GM18868 (cell line): ENCODE data around the gene POU3F1.
A peak's percentile ranks its signal among the peaks of the same experiment; 100 is the strongest.

ENCODE experiments used
- ATAC-seq: cut with Tn5 transposase; IDR thresholded peaks from one replicate; pipeline ENCODE4 v1.9.1; 2021; ENCODE audit warnings: mild to moderate bottlenecking, moderate library complexity; ENCODE audit not compliant: unreplicated experiment

POU3F1 gene

DNA sequence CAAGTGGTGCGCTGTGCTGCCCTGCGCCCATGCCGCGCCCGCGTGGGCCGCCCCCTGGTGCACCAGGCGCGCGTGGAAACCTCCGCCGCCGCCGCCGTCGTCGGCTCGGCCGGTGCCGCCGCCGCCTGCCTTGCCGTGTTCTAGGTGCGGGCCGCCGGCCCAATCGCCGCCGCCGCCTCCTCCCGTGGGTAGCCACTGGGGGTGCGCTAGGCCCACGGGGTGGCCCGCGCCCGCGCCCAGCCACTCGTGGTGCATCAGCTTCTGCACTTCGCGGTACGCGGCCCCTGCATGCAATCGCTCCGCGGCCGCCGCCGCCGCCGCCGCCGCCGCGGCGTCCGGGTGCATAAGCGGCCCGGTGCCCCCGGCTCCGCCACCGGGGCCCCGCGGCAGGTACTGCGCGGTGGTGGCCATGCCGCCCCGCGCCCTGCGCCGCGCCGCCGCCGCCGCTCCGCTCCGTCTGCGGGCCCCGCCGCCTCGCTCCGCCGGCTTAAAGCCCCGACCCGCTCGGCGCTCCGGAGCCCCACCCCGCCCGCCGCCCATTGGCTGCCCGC, at the start of gene POU3F1:
POU3F1 (minus strand) TSS at position 461 of the 551 bp plus-strand sequence; CDS start at position 411, 50 bp downstream.
- ATAC-seq = peak; percentile 7

GRCh38 chr1:38095454-38095931, 48.9 kb upstream of the POU3F1 start:
- ATAC-seq = no peak

DNA sequence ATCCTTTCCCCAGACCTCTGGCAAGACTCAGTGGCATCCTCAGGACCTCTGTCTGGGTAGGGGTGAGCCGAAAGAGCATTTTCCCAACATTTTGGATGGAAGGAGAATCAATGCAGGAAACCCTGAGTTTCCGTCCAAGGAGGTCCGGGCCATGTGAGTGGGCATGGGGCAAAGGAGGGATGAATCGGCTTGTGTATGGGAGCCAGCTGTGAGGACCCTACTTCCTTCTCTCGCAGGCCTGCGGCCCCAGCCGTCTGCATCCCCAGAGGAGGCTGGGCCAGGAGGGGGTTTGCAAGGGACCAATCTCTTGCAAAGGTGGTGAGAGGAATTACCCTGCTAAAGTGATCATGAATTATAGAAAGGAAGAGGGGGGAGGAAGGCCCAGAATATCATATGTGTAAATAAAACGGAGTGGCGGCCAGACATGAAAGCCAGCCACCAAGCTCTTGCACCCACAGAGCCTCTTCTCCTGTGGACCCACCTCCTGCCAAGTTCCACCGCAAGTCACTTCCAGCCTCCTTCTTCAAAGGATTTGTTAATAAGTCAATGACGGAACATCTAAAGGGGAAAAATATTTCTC, 48.2 kb upstream of the POU3F1 start:
- no peak for ATAC-seq

GRCh38 chr1:38093569-38094520, 47.3 kb upstream of the POU3F1 start:
- ATAC-seq = no peak

- ATAC-seq = no peak
These were observed 45.7 kb upstream of the POU3F1 start for GRCh38 chr1:38092256-38092655.

DNA sequence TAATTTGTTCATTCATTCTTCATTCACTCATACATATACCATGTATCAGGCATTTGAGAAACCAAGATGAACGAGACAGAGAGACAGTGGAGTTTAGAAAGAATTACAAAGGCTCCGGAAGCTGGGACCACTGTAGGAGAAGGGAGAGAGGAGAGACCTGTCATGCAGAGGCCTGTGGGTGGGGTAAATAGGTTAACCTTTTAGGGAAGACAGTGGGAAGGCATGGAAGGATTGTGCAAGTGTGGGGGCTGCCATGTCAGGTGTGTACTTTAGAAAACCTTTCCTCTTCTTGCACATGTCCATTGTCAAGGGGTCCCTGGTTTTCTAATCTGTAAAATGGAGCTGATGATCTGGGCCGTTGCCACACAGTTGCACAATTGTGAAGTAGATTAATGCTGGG, 44.2 kb upstream of the POU3F1 start:
- ATAC-seq = no peak

GRCh38 chr1:38089712-38090360, 43.2 kb upstream of the POU3F1 start:
- no peak for ATAC-seq

DNA sequence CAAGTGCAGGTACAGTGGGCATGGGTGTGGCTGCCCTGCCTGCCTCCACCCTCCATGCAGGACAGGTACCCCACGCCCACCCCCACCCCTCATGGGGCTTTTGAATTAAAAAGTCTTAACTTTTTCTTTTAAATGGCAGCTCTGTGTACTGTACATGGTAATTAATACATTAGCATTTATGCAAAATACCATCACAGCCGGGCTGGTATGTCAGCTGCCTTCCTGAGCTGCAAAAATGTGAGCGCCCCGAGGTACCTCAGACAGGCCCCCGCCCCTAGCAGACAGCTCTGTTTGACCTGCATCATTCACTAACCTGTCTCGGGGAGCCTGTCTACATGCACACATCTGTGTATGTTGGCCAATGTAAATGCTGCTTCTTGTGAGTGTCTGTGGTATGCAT, 42.2 kb upstream of the POU3F1 start:
- no peak for ATAC-seq

- no peak for ATAC-seq
These were observed 41.8 kb upstream of the POU3F1 start for GRCh38 chr1:38088366-38088765.

GRCh38 chr1:38087676-38088075, 41.1 kb upstream of the POU3F1 start:
- no peak for ATAC-seq

DNA sequence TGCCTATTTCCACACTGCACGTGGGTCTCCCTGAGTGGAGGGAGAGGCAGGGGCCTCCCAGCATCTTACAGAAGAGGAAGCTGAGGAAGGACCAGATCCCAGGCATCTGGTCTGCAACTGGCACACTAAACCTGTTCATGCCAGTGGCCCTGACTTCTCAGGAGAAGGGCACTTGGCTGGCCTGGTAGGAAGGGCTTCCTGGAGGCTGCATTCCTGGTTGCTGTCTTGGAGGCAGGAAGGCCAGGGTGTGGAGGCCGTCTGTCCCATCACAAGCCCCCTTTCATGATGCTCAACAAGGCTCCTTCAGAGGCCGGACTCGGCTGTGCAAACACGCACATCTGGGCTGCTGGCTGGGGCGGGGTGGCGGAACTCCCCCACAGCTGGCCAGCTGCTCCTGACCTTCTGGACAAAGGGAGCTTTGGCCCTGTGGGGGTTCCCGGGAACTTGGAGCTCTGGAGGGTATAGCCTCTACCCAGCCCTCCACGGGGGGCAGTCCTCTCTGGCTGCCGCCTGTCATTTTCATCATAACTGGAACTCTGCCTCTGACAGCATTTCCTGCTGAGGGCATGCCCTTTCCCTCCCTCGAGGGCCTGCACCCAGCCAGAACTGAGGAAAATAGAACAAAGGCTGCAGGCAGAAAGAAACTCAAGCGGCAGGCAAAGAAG, 39.2 kb upstream of the POU3F1 start:
- no peak for ATAC-seq

GRCh38 chr1:38084700-38085099, 38.1 kb upstream of the POU3F1 start:
- no peak for ATAC-seq

GRCh38 chr1:38084113-38084512, 37.5 kb upstream of the POU3F1 start:
- no peak for ATAC-seq

DNA sequence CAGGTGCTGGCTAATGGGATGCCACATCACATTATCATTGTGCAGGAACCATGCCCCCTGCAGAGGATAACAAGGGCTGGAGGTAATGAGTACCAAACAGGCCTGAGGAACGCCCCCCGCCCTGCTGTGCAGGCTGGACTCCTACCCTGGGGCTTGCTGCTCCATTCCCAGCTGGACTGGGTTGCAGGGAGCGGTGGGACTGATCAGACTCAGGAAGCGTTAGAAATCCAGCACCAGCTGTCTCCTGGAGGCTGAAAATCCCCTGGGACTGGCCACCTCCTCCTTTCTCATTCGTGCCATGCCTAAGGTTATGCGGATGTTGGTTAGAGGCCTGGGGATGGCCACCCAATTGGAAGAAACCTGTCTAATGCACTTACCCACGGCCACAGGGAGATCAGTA, 36.9 kb upstream of the POU3F1 start:
- ATAC-seq = no peak

GRCh38 chr1:38082769-38083263, 36.2 kb upstream of the POU3F1 start:
- ATAC-seq = no peak

- ATAC-seq = no peak
These were observed 32.4 kb upstream of the POU3F1 start for GRCh38 chr1:38079019-38079418.

GRCh38 chr1:38077523-38078147, 31.0 kb upstream of the POU3F1 start:
- no peak for ATAC-seq

- ATAC-seq = no peak
These were observed 29.9 kb upstream of the POU3F1 start for GRCh38 chr1:38076455-38076854.

DNA sequence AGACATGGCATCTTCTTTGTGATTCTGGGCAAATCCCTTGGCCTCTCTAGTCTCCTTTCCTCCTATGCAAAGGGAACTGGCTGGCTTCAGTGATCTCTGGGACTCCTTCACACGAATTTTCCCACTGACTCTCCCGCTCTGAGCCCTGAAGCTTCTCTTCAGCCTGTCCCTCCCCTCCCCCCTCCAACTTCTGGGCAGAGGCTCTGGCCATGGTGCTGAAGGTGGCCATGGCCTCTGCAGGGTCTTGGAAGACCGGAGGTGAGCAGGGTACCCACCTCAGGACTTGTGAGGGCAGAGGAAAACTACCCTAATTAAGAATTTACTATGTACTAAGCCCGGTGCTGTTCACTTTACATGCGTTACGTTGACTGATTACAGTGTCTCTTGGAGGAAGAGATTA, 29.4 kb upstream of the POU3F1 start:
- no peak for ATAC-seq

DNA sequence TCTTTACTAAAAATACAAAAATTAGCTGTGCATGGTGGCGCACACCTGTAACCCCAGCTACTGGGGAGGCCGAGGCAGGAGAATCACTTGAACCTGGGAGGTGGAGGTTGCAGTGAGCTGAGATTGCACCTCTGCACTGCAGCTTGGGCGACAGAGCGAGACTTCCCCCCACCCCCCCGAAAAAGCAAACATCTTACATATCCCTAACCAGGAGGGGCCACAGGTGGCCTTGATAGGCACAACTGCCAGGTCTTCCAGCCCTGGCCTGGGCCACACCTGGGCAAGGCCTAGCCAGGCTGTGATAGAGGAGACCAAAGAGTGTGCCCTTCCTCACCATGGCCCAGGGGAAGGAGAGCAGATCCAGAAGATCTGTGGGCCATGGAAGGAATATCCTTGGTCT, 28.6 kb upstream of the POU3F1 start:
- ATAC-seq = no peak
